GM19455 (cell line): ENCODE measurements around the gene NXT2.
A peak's percentile ranks its signal among the peaks of the same experiment; 100 is the strongest.
"Not testable (repeated sequence)": the region's sequence is repeated elsewhere in the genome, so short reads cannot be mapped to it uniquely, and the experiment has no call there.

ENCODE experiments used
- ATAC-seq: cut with Tn5 transposase; IDR thresholded peaks from one replicate; pipeline ENCODE4 v1.9.1; 2021; ENCODE audit not compliant: unreplicated experiment

NXT2 gene

DNA sequence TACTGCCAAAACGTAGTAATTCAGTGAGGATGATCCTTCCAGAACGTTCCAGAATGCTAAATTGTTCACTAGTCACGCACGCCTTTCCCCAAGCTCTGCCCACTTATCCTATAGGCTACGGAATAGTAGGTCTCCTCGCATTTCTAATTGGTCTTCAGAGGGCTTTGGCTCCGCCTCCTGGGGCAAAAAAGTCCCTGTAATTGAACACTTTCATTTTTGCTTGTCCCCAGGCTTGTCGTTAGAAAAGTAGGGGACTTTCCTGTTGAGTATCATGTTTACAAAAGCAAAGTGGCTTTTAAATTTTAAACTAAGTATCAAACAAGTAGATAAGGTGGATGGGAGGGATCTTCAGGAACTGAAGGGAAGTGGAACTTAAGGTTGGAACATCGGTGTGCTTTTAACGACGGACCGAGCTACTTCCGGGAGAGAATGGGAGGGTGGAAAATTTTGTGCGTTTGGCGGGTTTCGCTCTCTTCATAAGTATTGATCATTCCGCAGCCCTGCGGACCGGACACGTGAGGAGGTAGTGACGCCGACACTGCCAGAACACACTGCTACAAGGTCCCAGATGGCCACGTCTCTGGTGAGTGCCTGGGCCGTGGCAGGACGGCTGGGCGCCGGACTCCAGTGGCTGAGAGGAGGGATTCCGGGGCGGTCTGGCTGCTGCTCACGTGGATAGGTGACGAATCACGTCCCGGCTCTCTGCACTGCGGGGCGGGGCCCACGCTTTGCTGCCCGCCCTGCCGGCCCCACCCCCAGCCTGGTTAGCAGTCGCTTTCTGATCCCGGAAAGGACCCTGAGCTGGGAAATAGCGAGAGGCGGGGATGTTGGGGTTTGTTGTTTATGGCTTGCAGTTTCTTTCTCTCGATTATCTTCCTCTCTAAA is at the start of gene NXT2:
TSS of gene NXT2 (plus strand) at position 406 of the 885 bp plus-strand sequence. CDS start at position 569, 163 bp downstream.
- ATAC-seq: peak; percentile 96

DNA sequence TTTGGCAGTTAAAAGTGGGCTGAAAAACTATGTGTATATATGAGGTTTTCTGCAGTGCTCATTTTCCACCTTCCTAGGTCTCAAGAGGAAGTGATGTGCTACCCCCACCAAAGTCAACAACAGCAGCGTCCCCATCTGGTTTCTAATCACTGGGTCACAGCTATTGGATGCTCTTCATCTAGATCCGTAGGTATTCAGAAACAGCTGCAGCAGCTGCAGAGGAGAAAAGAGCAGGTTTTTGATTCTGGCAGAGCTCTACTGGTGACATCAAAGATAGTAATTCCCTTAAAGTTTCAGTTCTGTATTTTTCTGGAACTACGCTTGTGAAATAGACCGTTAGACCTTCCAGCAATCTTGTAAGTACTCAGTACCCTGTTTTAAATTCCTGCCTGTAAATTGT is 49.0 kb upstream of the NXT2 start:
- ATAC-seq: no peak

DNA sequence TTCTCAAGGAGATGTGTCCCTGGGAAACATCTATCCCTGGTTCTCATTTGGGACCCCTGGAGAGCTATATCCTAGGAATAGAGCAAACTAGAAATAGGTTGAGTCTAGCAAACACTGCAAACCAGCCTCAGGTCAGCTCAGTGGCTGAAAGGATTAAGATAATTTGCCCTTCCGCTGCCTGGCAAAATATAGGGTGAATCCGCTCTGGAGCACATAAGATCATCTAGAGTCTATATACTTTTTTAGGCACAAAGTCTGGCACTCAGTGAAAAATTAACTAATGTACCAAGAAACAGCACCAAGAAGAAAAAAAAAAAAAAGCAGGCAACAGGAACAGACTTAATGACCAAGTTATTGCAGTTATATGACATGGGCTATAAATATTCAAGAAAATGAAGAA is 47.5 kb upstream of the NXT2 start:
- ATAC-seq: no peak

DNA sequence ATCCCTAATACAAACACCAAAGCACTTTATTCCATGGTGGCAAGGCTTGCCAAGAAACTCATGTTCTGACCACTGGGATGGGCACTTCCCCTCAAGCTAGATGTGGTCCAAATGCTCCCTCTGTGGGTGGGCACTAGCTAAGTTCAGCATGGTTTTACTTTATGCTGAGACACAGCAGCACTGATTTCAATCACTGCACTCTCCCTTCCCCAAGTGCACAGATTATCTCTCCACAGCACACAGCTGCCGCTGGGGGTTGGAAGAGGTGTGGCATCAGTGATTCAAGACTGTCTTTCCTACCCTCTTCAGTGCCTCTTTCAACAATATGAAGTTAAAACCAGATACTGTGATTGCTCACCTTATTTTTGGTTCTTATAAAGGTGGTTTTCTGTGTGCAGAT is 38.2 kb upstream of the NXT2 start:
- ATAC-seq: no peak

DNA sequence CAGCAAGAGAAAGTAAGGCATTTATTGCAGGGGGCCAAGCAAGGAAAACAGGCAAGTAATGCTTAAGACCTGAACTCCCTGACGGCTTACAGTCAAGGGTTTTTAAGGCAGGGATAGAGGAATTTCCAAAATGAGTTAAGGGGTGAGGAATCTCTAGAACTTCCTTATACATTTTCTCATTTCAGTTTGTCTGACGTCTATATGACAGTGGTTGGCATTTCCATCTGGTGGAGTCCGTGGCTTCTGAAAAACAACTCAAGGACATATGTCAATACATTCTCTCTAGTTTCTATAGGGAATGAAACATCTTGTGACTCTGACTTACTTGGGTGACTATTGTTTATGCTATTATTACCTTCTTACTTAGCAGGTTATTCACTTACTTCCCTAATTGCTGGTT is 35.5 kb upstream of the NXT2 start:
- ATAC-seq: no peak

DNA sequence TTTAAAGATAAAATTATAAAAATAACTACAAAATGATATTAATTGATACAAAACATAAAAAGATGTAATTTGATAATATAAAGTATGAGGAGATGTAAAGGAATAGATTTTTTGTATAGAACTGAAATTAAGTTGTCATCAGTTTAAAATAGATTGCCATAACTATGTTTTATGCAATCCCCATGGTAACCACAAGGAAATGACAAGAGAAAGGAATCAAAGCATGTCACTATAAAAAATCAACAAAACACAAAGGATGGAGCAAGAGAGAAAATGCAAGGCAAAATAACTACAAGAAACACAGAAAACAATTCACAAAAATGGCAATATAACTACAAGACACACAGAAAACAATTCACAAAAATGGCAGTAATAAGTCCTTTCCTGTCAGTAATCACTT is 27.7 kb upstream of the NXT2 start:
- ATAC-seq: no peak

DNA sequence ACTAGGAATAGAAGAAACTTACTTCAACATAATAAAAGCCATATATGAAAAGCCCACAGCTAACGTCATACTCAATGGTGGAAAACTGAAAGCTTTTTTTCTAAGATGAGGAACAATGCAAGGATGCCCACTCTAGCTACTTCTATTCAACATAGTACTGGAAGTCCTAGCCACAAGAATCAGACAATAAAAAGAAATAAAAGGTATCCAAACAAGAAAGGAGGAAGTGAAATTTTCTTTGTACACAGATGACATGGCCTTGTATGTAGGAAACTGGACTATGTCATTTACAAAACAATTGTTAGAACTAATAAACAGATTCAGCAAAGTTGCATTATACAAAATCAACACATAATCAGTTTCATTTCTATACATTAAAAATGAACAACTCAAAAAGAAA is 25.5 kb upstream of the NXT2 start:
- no peak for ATAC-seq

DNA sequence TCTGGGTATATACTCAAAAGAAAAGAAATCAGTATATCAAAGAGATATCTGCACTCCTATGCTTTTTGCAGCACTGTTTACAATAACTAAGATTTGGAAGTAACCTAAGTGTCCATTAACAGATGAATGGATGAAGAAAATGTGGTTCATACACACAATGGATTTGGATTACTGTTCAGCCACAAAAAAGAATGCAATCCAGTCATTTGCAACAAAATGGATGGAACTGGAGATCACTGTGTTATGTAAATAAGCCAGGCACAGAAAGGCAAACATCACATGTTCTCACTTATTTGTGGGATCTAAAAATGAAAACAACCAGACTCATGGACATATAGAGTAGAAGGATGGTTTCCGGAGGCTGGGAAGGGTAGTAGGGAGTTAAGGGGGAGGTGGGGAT is 17.6 kb upstream of the NXT2 start:
- no peak for ATAC-seq

DNA sequence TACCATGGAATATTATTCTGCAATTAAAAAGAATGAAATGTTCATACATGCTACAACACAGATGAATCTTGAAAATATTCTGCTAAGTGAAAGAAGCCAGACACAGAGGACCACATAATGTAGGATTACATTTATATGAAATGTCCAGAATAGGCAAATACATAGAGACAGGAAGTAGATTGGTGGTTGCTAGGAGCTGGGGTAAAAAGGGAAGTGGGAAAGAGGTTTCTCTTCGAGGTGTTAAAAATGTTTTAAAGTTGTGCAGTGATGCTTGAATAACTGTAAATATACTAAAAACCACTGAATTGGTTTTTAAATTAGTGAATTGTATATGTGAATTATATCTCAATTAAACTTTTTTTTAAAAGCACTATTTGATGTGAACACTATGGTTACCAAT is 3.6 kb upstream of the NXT2 start:
- no peak for ATAC-seq

DNA sequence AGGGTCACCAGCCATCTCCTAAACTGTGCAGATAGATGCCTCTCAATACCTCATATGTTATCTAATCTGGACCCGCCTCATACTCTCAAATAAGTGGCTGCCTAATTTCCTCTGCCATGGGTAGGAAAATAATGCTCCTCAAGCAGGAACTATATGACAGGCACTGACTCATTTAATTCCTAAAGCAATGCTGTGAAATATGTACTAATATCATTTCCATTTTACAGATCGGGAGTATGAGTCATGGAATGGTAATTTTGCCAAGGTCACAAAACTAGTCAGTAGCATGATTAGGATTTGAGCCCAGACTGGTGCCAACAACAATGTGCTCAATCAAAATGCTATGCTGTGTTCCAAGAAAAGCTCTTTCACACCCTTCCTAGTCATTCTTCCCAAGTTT is 3.0 kb upstream of the NXT2 start:
- ATAC-seq: no peak

DNA sequence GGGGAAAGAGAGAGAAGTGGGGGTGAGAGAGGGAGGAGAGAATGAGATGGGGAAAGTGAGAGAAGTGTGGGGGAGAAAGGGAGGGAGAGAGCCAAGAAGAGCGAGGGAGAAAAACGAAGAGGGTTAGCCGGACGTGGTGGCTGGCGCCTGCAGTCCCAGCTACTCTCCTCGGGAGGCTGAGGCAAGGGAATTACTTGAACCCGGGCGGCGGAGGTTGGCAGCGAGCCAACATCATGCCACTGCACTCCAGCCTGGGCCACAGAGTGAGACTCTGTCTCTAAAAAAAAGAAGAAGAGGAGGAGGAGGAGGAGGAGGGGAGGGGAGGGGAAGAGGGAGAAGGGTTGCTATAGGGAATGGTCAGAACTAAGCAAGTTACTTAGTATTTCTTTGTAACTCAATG is 1.7 kb upstream of the NXT2 start:
- no peak for ATAC-seq

DNA sequence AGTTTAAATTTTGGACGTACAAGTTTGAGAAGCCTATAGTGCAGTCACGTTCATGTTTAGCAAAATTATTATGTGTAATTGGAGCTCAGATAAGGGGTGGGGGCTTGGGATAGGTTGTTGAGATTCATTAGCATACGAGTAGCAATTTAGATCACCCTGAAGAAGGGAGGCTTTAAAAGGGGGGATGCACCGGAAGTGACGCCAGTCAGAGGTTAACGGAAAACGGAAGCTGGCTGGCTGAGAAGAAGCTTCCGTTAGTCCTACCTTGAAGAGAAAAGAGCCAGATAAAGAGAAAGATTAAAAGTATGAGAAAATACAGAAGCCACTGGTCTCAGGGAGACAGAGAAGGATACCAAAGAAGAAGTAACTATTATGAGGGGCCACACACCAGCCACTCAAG is 1.1 kb upstream of the NXT2 start:
- ATAC-seq: no peak

DNA sequence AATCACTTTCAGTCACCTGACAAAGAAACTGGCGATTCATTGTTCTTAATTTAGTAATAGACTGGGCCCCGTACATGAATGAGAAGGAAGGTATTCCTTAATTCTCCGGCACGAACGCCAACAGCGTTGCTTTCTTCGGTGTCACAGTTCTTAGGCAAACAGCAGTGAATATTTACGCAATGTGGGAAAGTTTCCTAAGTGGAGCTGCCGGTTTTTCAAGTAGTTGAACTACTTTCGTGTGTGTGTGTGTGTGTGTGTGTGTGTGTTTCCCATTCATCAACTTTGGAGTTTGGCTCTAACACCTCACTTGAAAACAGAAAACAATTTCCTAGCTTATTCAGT is 651 bp downstream of the NXT2 start:
- ATAC-seq: no peak

DNA sequence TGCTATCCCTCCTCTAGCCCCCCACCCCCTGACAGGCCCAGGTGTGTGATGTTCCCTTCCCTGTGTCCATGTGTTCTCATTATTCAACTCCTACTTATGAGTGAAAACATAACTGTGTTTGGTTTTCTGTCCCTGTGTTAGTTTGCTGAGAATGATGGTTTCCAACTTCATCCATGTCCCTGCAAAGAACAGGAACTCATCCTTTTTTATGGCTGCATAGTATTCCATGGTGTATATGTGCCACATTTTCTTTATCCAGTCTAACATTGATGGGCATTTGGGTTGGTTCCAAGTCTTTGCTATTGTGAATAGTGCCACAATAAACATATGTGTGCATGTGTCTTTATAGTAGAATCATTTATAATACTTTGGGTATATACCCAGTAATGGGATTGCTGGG is 2.4 kb downstream of the NXT2 start:
- not testable (repeated sequence) for ATAC-seq

DNA sequence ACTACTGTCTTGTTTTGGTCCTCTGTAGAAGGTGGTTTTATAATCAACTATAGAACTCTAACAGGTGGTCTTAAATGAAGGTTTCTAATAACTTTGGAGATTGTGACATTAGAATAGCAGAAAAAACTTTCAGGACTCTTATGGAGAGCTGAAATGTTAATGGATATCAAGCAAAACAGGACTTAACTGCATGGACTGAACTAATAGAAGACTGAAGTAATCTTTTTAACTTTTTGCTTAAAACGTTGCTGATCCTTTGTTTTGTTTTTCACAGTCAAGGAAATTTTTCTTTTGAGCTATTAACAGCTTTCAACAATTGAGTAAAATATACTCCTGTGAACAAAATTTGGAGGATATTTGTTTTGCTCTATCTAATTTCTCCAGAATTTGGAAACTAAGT is 17.2 kb downstream of the NXT2 start:
- ATAC-seq: no peak

DNA sequence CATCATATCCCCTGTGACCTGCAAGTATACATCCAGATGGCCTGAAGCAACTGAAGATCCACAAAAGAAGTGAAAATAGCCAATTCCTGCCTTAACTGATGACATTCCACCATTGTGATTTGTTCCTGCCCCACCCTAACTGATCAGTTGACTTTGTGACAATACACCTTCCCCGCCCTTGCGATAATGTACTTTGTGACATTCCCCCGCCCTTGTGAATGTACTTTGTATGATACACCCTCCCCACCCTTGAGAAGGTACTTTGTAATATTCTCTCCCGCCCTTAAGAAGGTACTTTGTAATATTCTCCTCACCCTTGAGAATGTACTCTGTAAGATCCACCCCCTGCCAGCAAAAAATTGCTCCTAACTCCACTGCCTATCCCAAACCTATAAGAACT is 39.4 kb downstream of the NXT2 start:
- not testable (repeated sequence) for ATAC-seq

DNA sequence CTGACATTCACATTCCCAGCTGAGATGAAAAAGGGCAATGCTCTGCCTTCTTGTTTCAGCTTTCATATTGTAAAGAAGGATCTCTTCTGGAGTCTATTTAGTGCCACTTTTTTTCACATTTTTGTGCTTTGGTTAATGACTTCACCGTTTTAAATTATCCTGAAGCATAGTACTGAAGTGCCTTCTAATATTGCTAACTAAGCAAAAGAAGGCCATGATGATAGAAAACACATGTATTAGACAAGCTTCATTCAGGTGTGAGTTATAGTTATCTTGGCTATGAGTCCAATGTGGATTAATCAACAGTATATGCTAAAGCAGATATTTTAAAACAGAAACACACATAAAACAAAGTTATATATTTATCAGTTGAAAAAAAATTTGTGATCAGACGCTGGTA is 40.4 kb downstream of the NXT2 start:
- ATAC-seq: no peak

DNA sequence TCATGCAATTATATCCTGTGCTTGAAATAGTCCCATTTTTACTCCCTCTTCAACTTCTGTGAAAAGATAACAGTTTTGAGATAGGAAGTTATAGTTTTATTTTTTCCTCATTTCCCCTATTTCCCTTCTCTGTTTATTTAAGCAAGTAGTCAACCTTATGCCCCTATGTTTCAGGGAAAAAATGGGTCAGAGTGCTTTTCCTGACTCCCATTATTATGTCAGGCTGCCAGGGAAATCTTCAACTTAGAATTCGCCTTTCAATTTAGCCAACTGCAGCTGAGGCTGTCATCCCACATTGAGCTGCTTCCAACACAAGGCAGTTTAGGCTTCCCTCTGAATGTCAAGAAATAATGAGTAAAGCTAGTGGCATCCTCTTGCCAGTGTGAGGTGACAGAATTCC is 42.3 kb downstream of the NXT2 start:
- no peak for ATAC-seq

DNA sequence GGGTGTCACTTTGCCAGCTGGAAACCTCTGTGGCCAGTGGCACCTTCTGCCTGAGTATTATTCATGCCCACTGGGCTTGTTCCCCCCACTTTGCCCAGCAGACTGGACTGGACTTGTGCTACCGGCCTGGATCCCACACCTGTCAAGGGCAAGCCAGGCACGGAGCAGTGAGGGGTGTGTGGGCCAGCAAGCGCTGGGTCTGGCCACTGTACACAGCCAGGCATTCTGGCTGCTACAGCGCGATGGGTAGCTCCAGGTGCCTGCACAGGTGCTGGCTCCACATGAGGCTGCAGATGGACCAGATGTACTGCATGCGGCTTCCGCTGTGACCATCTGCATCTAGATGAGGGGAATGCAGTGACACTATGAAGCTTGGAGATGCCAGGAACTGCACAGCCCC is 48.8 kb downstream of the NXT2 start:
- no peak for ATAC-seq

DNA sequence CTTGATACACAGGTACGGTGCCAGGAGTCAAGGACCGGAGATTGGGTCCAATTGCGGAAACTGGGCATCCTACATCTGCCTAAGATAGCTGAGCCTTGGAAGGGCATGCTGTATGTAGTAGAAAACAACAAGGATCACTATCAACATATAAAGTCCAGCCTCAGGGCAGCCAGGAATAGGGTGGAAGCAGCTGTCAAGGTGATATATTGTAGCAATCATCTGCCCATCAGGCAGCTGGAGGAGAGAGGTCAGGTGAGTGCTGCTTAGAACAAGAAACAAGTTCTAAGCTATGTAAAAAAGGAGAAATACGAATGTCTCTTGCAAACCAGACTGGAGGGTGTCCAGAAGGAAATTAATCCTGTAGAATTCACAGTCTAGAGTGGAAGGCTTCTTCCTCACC is 53.5 kb downstream of the NXT2 start:
- no peak for ATAC-seq
